HCT116 (cell line): Measurements from ENCODE around the gene CLN6.

ENCODE experiments used
- ATF3 ChIP-seq: IDR thresholded peaks from 2 replicates; pipeline ENCODE4 v1.6.1; 2012
- CTCF ChIP-seq, 3 experiments: fragments of 200-600 bp in 1 of 3; sonication (generic) in 1 of 3; IDR thresholded peaks in 2 of 3; conservative IDR thresholded peaks in 1 of 3; 2 replicates each; pipeline ENCODE4 v1.5.1; 2012 to 2017; ENCODE audit warnings: low read depth in 2 of 3, low read length in 2 of 3, antibody characterized with exemption in 1 of 3, borderline replicate concordance in 1 of 3, control low read depth in 1 of 3, mild to moderate bottlenecking in 1 of 3, mixed read lengths in 1 of 3, mixed run types in 1 of 3, moderate library complexity in 1 of 3; ENCODE audit not compliant: insufficient read depth in 1 of 3
- POLR2A ChIP-seq: IDR thresholded peaks from 2 replicates; pipeline ENCODE4 v1.7.0; 2011; ENCODE audit warnings: borderline replicate concordance; ENCODE audit not compliant: insufficient read depth, insufficient read length; ENCODE audit errors: extremely low read depth
- POLR2AphosphoS5 ChIP-seq: IDR thresholded peaks from 2 replicates; pipeline ENCODE4 v1.6.1; 2011; ENCODE audit warnings: mild to moderate bottlenecking, low read depth, low read length, moderate library complexity
- RAD21 ChIP-seq: IDR thresholded peaks from 2 replicates; pipeline ENCODE4 v1.6.1; 2012; ENCODE audit warnings: low read depth, mild to moderate bottlenecking
- REST ChIP-seq: IDR thresholded peaks from 2 replicates; pipeline ENCODE4 v1.6.1; 2012; ENCODE audit warnings: low read depth
- YY1 ChIP-seq: IDR thresholded peaks from 2 replicates; pipeline ENCODE4 v1.6.1; 2011; ENCODE audit warnings: low read length, low read depth, moderate library complexity, mild to moderate bottlenecking; ENCODE audit not compliant: insufficient replicate concordance; ENCODE audit errors: extremely low read depth
- ZBTB33 ChIP-seq: IDR thresholded peaks from 2 replicates; pipeline ENCODE4 v1.6.1; 2011; ENCODE audit warnings: mild to moderate bottlenecking, low read length, moderate library complexity; ENCODE audit not compliant: insufficient replicate concordance; ENCODE audit errors: extremely low read depth

- TF ChIP-seq CTCF (IDR thresholded peaks at IDR 0.05 in 2 of 3, conservative IDR thresholded peaks at IDR 0.05 in 1 of 3; ENCODE audit: borderline replicate concordance in 1 of 3, insufficient read depth in 1 of 3, low read depth in 2 of 3, low read length in 2 of 3): no peak
- no peak for TF ChIP-seq ZBTB33
- TF ChIP-seq POLR2A: no peak
- TF ChIP-seq YY1: no peak
- no peak for TF ChIP-seq ATF3
- TF ChIP-seq REST: no peak
- no peak for TF ChIP-seq RAD21
- no peak for TF ChIP-seq POLR2AphosphoS5
Measured at GRCh38 chr15:68214838-68215254, 14.7 kb downstream of the CLN6 start.
